H1 (cell line): ENCODE data around the gene CIB4. TPM values are rescaled to one million over a fixed set of nuclear protein-coding genes. Genes with fewer than 3 reads are reported as not detected.

Source experiments
- CTCF ChIA-PET: fragments of 300-600 bp; sonication (Branson Sonifier 250); formaldehyde crosslinking; loops from one replicate; lab custom pipeline; 2021; ENCODE audit not compliant: partially characterized antibody; lab: Charles Lee
- POLR2A ChIA-PET: fragments of 300-600 bp; sonication (Branson Sonifier 250); formaldehyde crosslinking; loops from one replicate; lab custom pipeline; 2021; ENCODE audit warnings: inconsistent platforms; ENCODE audit not compliant: partially characterized antibody; lab: Charles Lee
- DNase-seq, 2 experiments: peaks; one replicate each; pipeline versions ENCODE4 v3.0.0 to v3.0.0-alpha.2; 2010 to 2022; ENCODE audit warnings: low spot score in 2 of 2, low read depth in 1 of 2, mixed read lengths in 1 of 2
- FAIRE-seq: peaks from 2 replicates; lab custom pipeline; 2011; peaks lifted over from hg19 to GRCh38; lab: Jason Lieb, UNC
- H2AFZ ChIP-seq: 2 replicates; pipeline ENCODE4 v1.8.1; 2012; ENCODE audit warnings: low read length, inconsistent platforms
- H2AK5ac ChIP-seq: 2 replicates; pipeline ENCODE4 v1.6.1; 2013; ENCODE audit warnings: low read depth, low read length
- H2BK120ac ChIP-seq: replicated peaks from 2 replicates; pipeline ENCODE3; 2013; ENCODE audit warnings: low read depth, low read length, inconsistent platforms
- H2BK12ac ChIP-seq: 2 replicates; pipeline ENCODE4 v1.6.1; 2013; ENCODE audit warnings: low read depth, low read length
- H2BK15ac ChIP-seq: 2 replicates; pipeline ENCODE4 v1.6.1; 2013; ENCODE audit warnings: low read length
- H2BK20ac ChIP-seq: 2 replicates; pipeline ENCODE4 v1.6.1; 2013; ENCODE audit warnings: low read length
- H2BK5ac ChIP-seq: 2 replicates; pipeline ENCODE4 v1.6.1; 2013; ENCODE audit warnings: low read depth, low read length
- H3K14ac ChIP-seq: 2 replicates; pipeline ENCODE4 v1.6.1; 2013; ENCODE audit warnings: inconsistent platforms; ENCODE audit not compliant: insufficient read length
- H3K18ac ChIP-seq: 2 replicates; pipeline ENCODE4 v1.6.1; 2013; ENCODE audit warnings: low read length; ENCODE audit errors: extremely low read depth
- H3K23ac ChIP-seq: 2 replicates; pipeline ENCODE4 v1.6.1; 2013; ENCODE audit warnings: inconsistent platforms; ENCODE audit not compliant: insufficient read length
- H3K23me2 ChIP-seq: 2 replicates; pipeline ENCODE4 v1.6.1; 2013; ENCODE audit warnings: low read depth, low read length
- H3K27ac ChIP-seq: 2 replicates; pipeline ENCODE4 v1.6.1; 2011; ENCODE audit warnings: low read depth, low read length, inconsistent platforms
- H3K27me3 ChIP-seq, 4 experiments: replicated peaks in 1 of 4; 1 replicate in 1 of 4; 2 replicates in 3 of 4; pipeline versions ENCODE4 v1.6.1 to v1.8.1; 2011 to 2013; ENCODE audit warnings: low read length in 3 of 4, mild to moderate bottlenecking in 3 of 4, inconsistent platforms in 2 of 4, mixed read lengths in 2 of 4, moderate library complexity in 1 of 4; ENCODE audit not compliant: control insufficient read depth in 3 of 4, insufficient read depth in 3 of 4; ENCODE audit errors: extremely low read depth in 1 of 4
- H3K36me3 ChIP-seq, 4 experiments: 2 replicates each; pipeline versions ENCODE4 v1.6.1 to v1.8.1; 2011 to 2013; ENCODE audit warnings: mild to moderate bottlenecking in 4 of 4, low read length in 3 of 4, moderate library complexity in 2 of 4, control low read depth in 1 of 4, inconsistent platforms in 1 of 4; ENCODE audit not compliant: insufficient read depth in 4 of 4, control insufficient read depth in 2 of 4
- H3K4ac ChIP-seq: replicated peaks from 2 replicates; pipeline ENCODE3; 2013; ENCODE audit warnings: low read length, low read depth, mixed read lengths, inconsistent platforms; ENCODE audit not compliant: insufficient read length
- H3K4me1 ChIP-seq, 4 experiments: replicated peaks in 1 of 4; 1 replicate in 1 of 4; 2 replicates in 3 of 4; pipeline versions ENCODE4 v1.6.1 to v1.8.1; 2011 to 2013; ENCODE audit warnings: low read length in 3 of 4, inconsistent platforms in 2 of 4, mixed read lengths in 1 of 4; ENCODE audit not compliant: insufficient read depth in 4 of 4, control insufficient read depth in 3 of 4
- H3K4me2 ChIP-seq, 2 experiments: 2 replicates each; pipeline versions ENCODE4 v1.6.1 to v1.8.1; 2011 to 2013; ENCODE audit warnings: low read depth in 2 of 2, low read length in 2 of 2, control low read depth in 1 of 2, inconsistent platforms in 1 of 2, mild to moderate bottlenecking in 1 of 2; ENCODE audit not compliant: insufficient read depth in 1 of 2
- H3K4me3 ChIP-seq, 4 experiments: fragments of 200-600, 300-600 bp in 1 of 4; sonication (generic), shearing (Covaris generic), sonication (Bioruptor Twin) in 1 of 4; 2 replicates each; pipeline versions ENCODE4 v1.5.1 to v1.8.1; 2011 to 2016; ENCODE audit warnings: low read length in 4 of 4, low read depth in 3 of 4, control low read depth in 2 of 4, inconsistent platforms in 2 of 4, mild to moderate bottlenecking in 2 of 4, mixed read lengths in 1 of 4, moderate library complexity in 1 of 4; ENCODE audit not compliant: insufficient read depth in 2 of 4; ENCODE audit errors: extremely low read depth in 1 of 4
- H3K56ac ChIP-seq: replicated peaks from 2 replicates; pipeline ENCODE3; 2013; ENCODE audit warnings: low read depth, mild to moderate bottlenecking, mixed read lengths, low read length, inconsistent platforms; ENCODE audit not compliant: insufficient read length
- H3K79me1 ChIP-seq: 2 replicates; pipeline ENCODE4 v1.6.1; 2013; ENCODE audit warnings: low read depth, low read length, control low read depth
- H3K79me2 ChIP-seq, 2 experiments: 2 replicates each; pipeline versions ENCODE4 v1.6.1 to v1.8.1; 2012 to 2013; ENCODE audit warnings: low read length in 2 of 2, mild to moderate bottlenecking in 2 of 2, inconsistent platforms in 1 of 2; ENCODE audit not compliant: insufficient read depth in 2 of 2, control insufficient read depth in 1 of 2
- H3K9ac ChIP-seq, 4 experiments: replicated peaks in 1 of 4; 1 replicate in 1 of 4; 2 replicates in 3 of 4; pipeline versions ENCODE4 v1.6.1 to v1.8.1; 2011 to 2013; ENCODE audit warnings: low read depth in 3 of 4, low read length in 3 of 4, control low read depth in 2 of 4, mild to moderate bottlenecking in 2 of 4, moderate library complexity in 2 of 4, inconsistent platforms in 1 of 4; ENCODE audit errors: extremely low read depth in 1 of 4
- H3K9me3 ChIP-seq, 2 experiments: 2 replicates each; pipeline versions ENCODE4 v1.6.1 to v1.8.1; 2012 to 2013; ENCODE audit warnings: mild to moderate bottlenecking in 2 of 2, moderate library complexity in 2 of 2, control low read depth in 1 of 2, inconsistent platforms in 1 of 2, low read depth in 1 of 2, low read length in 1 of 2, mixed read lengths in 1 of 2; ENCODE audit not compliant: insufficient read depth in 2 of 2
- H4K20me1 ChIP-seq, 2 experiments: replicated peaks in 1 of 2; 2 replicates each; pipeline versions ENCODE3 to v1.8.1; 2011 to 2013; ENCODE audit warnings: inconsistent platforms in 2 of 2, low read length in 2 of 2, mild to moderate bottlenecking in 1 of 2; ENCODE audit not compliant: insufficient read depth in 2 of 2, control insufficient read depth in 1 of 2
- H4K5ac ChIP-seq: 2 replicates; pipeline ENCODE4 v1.6.1; 2013; ENCODE audit warnings: low read length, low read depth, mixed read lengths, inconsistent platforms; ENCODE audit not compliant: insufficient read length
- H4K8ac ChIP-seq: 2 replicates; pipeline ENCODE4 v1.8.0; 2013; ENCODE audit warnings: mild to moderate bottlenecking, moderate library complexity, low read length, inconsistent platforms; ENCODE audit not compliant: insufficient read depth; ENCODE audit errors: extremely low read depth
- H4K91ac ChIP-seq: replicated peaks from 2 replicates; pipeline ENCODE3; 2013; ENCODE audit warnings: low read length, mixed read lengths, inconsistent platforms; ENCODE audit not compliant: insufficient read length
- CHD1 ChIP-seq: IDR thresholded peaks from 2 replicates; pipeline ENCODE4 v1.6.1; 2012; ENCODE audit warnings: low read depth, low read length, improper control_type of control experiment
- CHD2 ChIP-seq: IDR thresholded peaks from 2 replicates; pipeline ENCODE4 v1.6.1; 2012; ENCODE audit warnings: low read length, improper control_type of control experiment
- PHF8 ChIP-seq: fragments of 200-600 bp; sonication (generic); conservative IDR thresholded peaks from 2 replicates; pipeline ENCODE4 v1.7.1; 2012; ENCODE audit warnings: low read depth, mild to moderate bottlenecking, inconsistent platforms, low read length, moderate library complexity
- RNF2 ChIP-seq: fragments of 200-900, 300-1000 bp; sonication (generic); IDR thresholded peaks from 2 replicates; pipeline ENCODE4 v1.7.1; 2016; ENCODE audit warnings: borderline replicate concordance, low read depth, mild to moderate bottlenecking, antibody characterized with exemption, low read length; ENCODE audit not compliant: poor library complexity, severe bottlenecking; ENCODE audit errors: missing control alignments
- RXRA ChIP-seq: IDR thresholded peaks from 2 replicates; pipeline ENCODE4 v1.6.1; 2011; ENCODE audit warnings: low read depth, mild to moderate bottlenecking, low read length, moderate library complexity; ENCODE audit not compliant: insufficient read depth
- SP4 ChIP-seq: IDR thresholded peaks from 2 replicates; pipeline ENCODE4 v1.6.1; 2012; ENCODE audit warnings: low read length, inconsistent platforms
- TAF7 ChIP-seq: optimal IDR thresholded peaks from 2 replicates; pipeline ENCODE3; 2011; ENCODE audit warnings: low read depth, mild to moderate bottlenecking, inconsistent platforms, low read length, moderate library complexity, borderline replicate concordance
- TBP ChIP-seq: IDR thresholded peaks from 2 replicates; pipeline ENCODE4 v1.6.1; 2011; ENCODE audit warnings: low read depth, low read length, improper control_type of control experiment
- YY1 ChIP-seq: IDR thresholded peaks from 2 replicates; pipeline ENCODE4 v1.6.1; 2011; ENCODE audit warnings: low read depth, mild to moderate bottlenecking, low read length
- ZNF274 ChIP-seq: IDR thresholded peaks from 2 replicates; pipeline ENCODE4 v1.7.0; 2012; ENCODE audit warnings: low read length, borderline replicate concordance; ENCODE audit errors: extremely low read depth
- WGBS, 2 experiments: shearing (Covaris generic) in 1 of 2; methylation state at CpG; one replicate each; pipeline versions ENCODE4 v1.1.6 to v1.1.7; 2013 to 2015; ENCODE audit warnings: low lambda C conversion rate in 2 of 2, mixed read lengths in 2 of 2, inconsistent platforms in 1 of 2, low coverage in 1 of 2, missing lambda C conversion rate in 1 of 2; ENCODE audit not compliant: insufficient replicate concordance in 2 of 2, insufficient coverage in 1 of 2, insufficient read length in 1 of 2; ENCODE audit errors: extremely low coverage in 1 of 2, missing lambda C conversion rate in 1 of 2; 5-methylcytosine and 5-hydroxymethylcytosine counted together
- polyA plus RNA-seq, 7 experiments: library from polyadenylated mRNA; depleted of rRNA in 3 of 7; stranded (reverse) in 5 of 7; unstranded in 2 of 7; fragments of >200 nt in 5 of 7; fragments of 200-250 nt in 2 of 7; gene quantifications; 1 replicate in 5 of 7; 2 replicates in 1 of 7; 4 replicates in 1 of 7; pipeline versions ENCODE4 v1.2.1 to v1.2.3, GENCODE V29; 2011 to 2013; ENCODE audit warnings: missing spikeins in 2 of 7, mixed read lengths in 2 of 7
- total RNA-seq: library from RNA; stranded (reverse); fragmentation: NEBNext Ultra II Directional; extraction: Animal tissue kit (Norgen Biotek cat#: 25700); gene quantifications from 2 replicates; pipeline ENCODE4 v1.2.1, GENCODE V29; 2021

Gene CIB4
- total and polyA plus RNA-seq, 2 of the 8 experiments (the other 6 are each of a cell fraction or from before 2014, with no cell fraction given), result not detected

DNA sequence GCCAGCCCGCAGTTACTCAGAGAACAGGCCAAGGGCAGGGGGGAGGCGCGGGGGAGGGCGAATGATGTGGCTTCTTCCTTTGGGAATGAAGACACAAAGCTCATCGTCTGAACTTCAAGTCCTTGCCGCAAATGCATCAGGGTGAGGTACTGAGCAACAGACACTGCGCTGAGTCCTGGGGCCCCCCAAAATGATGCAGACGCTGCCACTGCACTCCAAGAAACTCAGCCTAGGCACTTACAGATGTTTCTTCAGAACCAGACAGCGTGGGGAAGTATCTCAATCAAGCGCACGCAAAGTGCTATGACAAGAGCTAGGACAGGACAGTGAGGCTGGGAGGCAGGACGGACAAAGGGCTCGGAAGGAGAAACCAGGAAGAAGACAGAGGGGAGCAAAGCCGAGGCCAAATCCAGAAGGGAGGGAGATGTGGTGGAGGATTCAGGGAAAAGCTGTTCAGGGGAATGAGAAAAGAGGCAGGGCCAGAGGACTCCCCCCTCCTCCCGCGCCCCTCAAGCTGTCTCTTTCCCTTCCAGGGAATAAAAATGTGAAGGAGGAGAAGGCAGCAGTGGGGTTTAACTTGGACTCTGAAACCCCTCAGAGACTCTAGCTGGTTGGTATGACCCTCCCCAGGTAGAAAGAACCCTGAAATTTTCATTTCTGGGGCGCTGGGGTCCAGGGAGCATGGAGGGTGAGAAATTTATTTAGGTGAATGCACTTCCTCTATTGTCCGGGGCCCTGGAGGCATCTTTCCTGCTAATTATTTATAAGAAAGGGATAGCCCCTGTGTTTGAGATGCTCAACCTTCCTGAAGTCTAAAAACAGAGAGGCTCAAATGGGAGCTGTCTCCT lies 34.9 kb downstream of the CIB4 start:
- Histone ChIP-seq H3K27ac (no peak overlapping the region), H4K8ac (no peak overlapping the region), H3K14ac (no peak overlapping the region), H2BK12ac (peak overlapping the region; percentile 43; the same call in 1 of the 2 replicates), H4K20me1 (no peaks in the 10 kb centered on the region), H3K23me2 (no peaks in the 10 kb centered on the region), H3K36me3 (no peaks in the 10 kb centered on the region), H2AFZ (no peak overlapping the region), H3K4ac (no peak overlapping the region), H3K18ac (no peak overlapping the region), H3K4me1 (no peaks in the 10 kb centered on the region; a peak in 2 of 7 replicates), H3K9ac (no peak overlapping the region), H3K9me3 (no peaks in the 10 kb centered on the region), H3K79me1 (no peaks in the 10 kb centered on the region), H3K4me3 (no peak overlapping the region), H2AK5ac (no peak overlapping the region), H3K23ac (no peak overlapping the region), H2BK15ac (no peak overlapping the region), H2BK120ac (no peak overlapping the region), H3K79me2 (no peaks in the 10 kb centered on the region), H3K27me3 (no peaks in the 10 kb centered on the region), H4K5ac (no peak overlapping the region), H2BK5ac (no peak overlapping the region), H2BK20ac (no peak overlapping the region), H4K91ac (no peak overlapping the region), H3K56ac (no peak overlapping the region), H3K4me2 (no peak overlapping the region)
- CTCF ChIA-PET, result interaction anchor here (0.6 to 17.4 kb wide), 51 partner anchors 8 to 461 kb away, joined by 3 to 367 read pairs (median 4); partner anchors contain the start of genes CIB4 and SLC35F6
- DNase-seq, result peak in 1 of 2 experiments; percentile 45
- no peak for FAIRE-seq
- WGBS, 2 experiments, result 85% methylated on average over 16 of the region's 18 CpGs; no CpG with 5 or more reads in 1 of the 2 experiments
- POLR2A ChIA-PET, result interaction anchor here (0.6 kb wide), 1 partner anchor 702 kb away, joined by 3 read pairs; no protein-coding TSS in a partner anchor
- TF ChIP-seq CHD2 (no peak), ZNF274 (no peak), TBP (no peak), RNF2 (no peak), YY1 (no peak), TAF7 (no peak), SP4 (no peak), PHF8 (no peak), CHD1 (no peak), RXRA (no peak)
